Stomach (tissue), 4 donors: ENCODE data around the gene ADAMTS12.

Source experiments
- POLR2A ChIP-seq, 4 donors: fragments of 450-650 bp; IDR thresholded peaks; one replicate each; pipeline ENCODE4 v1.6.1; 2016; ENCODE audit warnings: antibody characterized with exemption in 4 of 4, control low read depth in 2 of 4, mild to moderate bottlenecking in 1 of 4, moderate library complexity in 1 of 4
- POLR2AphosphoS5 ChIP-seq, 3 donors: sonication (generic); formaldehyde crosslinking; IDR thresholded peaks; one replicate each; pipeline ENCODE4 v1.6.1; 2016; ENCODE audit warnings: antibody characterized with exemption in 3 of 3

DNA sequence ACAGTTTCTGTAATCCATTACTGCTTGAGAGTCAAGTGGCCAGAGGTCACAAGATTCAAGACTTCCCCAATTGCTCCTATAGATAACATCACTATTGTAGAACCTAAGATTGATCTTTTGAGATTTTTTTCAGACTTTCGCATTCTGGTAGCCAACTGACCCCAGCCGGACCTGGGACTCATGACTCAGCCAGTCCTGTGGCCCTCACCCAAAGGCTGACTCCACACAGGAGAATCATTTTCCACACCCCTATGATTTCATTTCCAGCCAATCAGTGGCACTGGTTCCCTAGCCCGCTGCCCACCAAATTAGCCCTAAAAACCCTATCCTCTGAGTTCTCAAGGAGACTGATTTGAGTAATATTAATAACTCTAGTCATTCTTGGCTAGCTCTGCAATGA, 414.8 kb downstream of the ADAMTS12 start:
- no peak for TF ChIP-seq POLR2A (IDR thresholded peaks at IDR 0.05)
- TF ChIP-seq POLR2AphosphoS5 (IDR thresholded peaks at IDR 0.05) = no peak
